ENCODE measurements around the gene AATF.

The AATF gene

DNA sequence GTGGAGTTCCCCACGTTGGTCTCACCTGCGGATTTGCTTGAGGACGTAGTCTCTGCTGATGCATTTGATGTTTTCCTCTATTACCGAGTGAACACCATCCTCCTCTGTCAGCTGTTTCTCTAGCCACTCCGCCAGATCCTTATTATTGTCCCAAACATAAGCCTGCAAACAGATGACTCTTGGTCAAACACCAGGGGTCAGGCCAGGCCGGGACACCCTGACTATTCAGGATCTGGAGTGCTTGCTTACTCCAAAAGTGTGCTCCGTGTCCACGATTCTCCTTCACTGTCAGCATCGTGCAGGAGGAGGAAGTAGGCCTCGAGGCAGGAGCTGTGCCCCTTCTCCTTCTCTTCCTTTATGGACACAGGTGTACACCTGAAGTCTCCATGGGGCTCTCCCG, 140.2 kb downstream of the AATF start:
- DNase-seq (ENCODE audit: low spot score) = no peak

DNA sequence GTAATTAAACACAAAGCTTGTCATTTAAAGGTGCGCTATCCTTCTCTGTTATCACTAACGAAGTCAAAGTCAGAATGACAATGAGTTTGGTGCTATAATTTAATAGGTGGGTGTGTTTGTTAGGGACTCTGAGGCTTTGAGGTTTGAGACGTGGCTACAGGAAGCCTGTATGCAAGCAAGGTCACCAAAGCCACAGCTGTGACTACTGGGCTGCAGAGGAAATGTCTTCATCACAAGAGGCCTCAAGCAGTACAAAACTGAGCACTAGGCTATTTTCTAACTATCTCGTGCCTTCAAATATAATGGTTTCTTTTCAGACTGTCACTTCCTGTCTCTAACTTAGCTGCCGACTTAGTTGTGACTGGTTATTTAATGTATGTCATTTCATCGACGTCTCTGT, 141.2 kb downstream of the AATF start:
- peak; percentile 80 for DNase-seq (ENCODE audit: low spot score)
- TF ChIP-seq, protein P1, sequence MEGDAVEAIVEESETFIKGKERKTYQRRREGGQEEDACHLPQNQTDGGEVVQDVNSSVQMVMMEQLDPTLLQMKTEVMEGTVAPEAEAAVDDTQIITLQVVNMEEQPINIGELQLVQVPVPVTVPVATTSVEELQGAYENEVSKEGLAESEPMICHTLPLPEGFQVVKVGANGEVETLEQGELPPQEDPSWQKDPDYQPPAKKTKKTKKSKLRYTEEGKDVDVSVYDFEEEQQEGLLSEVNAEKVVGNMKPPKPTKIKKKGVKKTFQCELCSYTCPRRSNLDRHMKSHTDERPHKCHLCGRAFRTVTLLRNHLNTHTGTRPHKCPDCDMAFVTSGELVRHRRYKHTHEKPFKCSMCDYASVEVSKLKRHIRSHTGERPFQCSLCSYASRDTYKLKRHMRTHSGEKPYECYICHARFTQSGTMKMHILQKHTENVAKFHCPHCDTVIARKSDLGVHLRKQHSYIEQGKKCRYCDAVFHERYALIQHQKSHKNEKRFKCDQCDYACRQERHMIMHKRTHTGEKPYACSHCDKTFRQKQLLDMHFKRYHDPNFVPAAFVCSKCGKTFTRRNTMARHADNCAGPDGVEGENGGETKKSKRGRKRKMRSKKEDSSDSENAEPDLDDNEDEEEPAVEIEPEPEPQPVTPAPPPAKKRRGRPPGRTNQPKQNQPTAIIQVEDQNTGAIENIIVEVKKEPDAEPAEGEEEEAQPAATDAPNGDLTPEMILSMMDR (IDR thresholded peaks at IDR 0.05; ENCODE audit: extremely low read depth, missing control alignments) = no peak

More for the DNA sequence above, 140.2 kb downstream of the AATF start:
- TF ChIP-seq, protein P1 (IDR thresholded peaks at IDR 0.05; ENCODE audit: extremely low read depth, missing control alignments) = no peak

DNA sequence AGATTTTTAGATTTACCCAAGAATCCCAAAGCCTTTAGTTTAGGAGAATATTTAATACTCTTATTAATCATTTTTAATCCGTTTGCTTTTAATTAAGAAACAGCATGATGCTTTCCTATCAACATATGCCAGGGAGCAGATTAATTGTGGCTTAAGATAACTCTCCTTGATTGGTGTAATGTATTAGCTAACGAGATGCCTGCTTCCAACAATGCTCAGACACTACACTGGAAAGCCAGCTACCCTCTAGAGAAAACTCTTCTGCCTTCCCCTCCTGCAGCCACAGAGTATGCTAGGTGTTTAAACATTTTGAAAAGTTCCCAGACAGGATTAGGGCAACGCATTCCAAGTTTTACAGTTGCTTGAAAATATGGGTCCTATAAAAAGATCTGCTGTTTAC, 142.2 kb downstream of the AATF start:
- TF ChIP-seq, protein P1 (IDR thresholded peaks at IDR 0.05; ENCODE audit: extremely low read depth, missing control alignments) = no peak
- no peak for DNase-seq (ENCODE audit: low spot score)

DNA sequence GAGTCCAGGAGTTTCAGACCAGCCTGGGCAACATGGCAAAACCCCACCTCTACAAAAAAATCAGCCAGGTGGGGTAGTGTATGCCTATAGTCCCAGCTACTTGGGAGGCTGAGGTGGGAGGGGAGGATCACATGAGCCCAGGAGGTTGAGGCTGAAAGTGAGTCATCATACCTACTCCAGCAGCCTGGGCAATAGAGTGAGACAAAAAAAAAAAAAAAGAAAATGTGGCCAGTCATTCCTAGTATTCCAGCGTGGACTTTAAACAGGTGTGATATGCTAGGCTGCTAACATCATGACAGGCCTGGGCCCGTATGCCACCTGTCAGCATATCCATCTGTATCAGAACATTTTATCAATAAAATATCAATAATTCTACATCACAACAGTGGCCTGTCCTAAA, 143.3 kb downstream of the AATF start:
- TF ChIP-seq, protein P1 (IDR thresholded peaks at IDR 0.05; ENCODE audit: extremely low read depth, missing control alignments) = no peak

DNA sequence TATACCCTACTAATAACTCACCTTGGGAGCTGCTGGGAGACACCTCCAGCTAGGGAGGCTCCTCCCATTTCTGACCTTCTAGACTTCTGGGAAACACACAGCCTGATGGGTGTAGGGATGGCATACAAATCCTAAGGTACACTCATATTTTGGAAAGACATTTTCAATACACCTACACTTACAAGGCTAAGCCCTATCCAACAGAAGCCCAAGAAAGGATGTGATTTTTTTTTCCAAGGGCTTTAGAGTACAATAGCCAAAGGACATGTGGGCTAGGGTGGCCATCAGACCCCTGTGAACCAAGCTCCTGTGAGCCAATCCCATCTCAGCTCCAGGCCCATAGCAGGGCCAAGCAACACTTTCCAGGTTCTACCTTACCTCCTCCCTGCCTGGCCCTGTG, 143.9 kb downstream of the AATF start:
- TF ChIP-seq, protein P1 (IDR thresholded peaks at IDR 0.05; ENCODE audit: extremely low read depth, missing control alignments) = no peak
- no peak for DNase-seq (ENCODE audit: low spot score)

More for the DNA sequence above, 143.3 kb downstream of the AATF start:
- no peak for DNase-seq (ENCODE audit: low spot score)

DNA sequence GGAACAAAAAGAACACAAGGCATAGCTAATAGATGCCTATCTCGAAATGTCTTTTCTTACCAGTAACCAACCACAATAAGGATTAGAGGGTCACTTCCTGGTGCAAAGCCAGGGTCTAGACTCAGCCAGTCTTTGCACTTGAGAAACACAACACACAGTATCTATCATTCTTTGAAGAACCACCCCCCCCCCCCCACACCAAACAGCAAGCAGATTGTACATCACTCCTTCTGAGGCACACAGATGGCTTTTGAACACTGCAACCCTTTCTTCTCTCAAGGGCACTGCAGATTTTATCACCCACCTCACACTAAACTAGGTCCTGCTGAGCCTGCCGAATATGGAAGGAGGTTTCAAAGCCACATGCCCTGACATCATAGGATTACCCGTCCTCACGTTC, 145.6 kb downstream of the AATF start:
- TF ChIP-seq, protein P1 (IDR thresholded peaks at IDR 0.05; ENCODE audit: extremely low read depth, missing control alignments) = no peak
- DNase-seq (ENCODE audit: low spot score) = no peak

DNA sequence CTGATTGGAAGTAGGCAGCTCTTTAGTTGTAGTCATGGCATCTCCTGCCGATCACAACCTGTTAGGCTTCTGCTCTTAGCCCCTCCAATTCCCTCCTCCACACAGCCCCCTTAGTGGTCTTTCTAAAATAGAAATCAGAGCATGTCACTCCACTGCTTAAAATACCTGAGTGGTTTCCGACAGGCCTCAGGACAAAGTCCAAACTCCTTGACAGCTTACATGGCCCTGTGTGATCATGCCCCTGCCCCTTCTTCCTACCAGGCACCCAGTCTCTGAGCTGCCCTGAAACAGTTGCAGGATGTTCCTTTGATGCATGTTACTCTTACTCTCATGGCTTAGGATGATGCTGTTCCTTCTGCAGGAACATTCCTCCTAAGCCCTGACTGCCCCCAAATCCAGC, 147.3 kb downstream of the AATF start:
- DNase-seq (ENCODE audit: low spot score) = no peak
- TF ChIP-seq, protein P1 (IDR thresholded peaks at IDR 0.05; ENCODE audit: extremely low read depth, missing control alignments) = no peak

Measured in GM20000 (cell line).